Measurements from ENCODE around the gene MAP3K20.

MAP3K20 gene

DNA sequence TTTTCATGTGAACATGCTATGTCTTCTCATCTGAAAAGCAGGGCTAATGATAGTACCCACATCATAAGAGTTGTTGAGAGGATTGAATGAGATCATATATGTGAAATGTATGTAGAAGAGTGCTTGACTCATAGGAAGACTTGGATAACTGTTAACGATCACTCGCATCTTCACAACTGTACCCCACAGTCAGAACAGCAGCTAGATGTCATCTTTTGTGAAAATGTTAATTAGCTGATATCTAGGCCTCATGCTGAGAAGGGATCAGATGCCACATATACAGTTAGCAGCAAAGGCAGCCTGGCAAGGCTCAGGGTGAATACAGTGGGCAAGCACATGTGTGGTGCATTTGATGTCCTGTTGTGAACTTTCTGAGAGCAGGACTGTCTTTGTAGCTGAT lies 24.2 kb downstream of the MAP3K20 start:
- no peak for DNase-seq
- H3K4me1 ChIP-seq (ENCODE audit: control insufficient read depth, insufficient read depth, low read length, poor library complexity, severe bottlenecking), result peaks cover 6% of the 10 kb centered on the region
- no peak overlapping the region for H3K4me3 ChIP-seq (ENCODE audit: insufficient read depth, low read depth, low read length, poor library complexity, severe bottlenecking)
- no peaks in the 10 kb centered on the region for H3K27me3 ChIP-seq (replicated peaks; ENCODE audit: control insufficient read depth, insufficient read depth, low read length, poor library complexity, severe bottlenecking)
- H3K36me3 ChIP-seq (ENCODE audit: control insufficient read depth, insufficient read depth, low read length), result no peaks in the 10 kb centered on the region
- no peak overlapping the region for H3K27ac ChIP-seq (ENCODE audit: insufficient read depth, low read length, poor library complexity, severe bottlenecking)
- no peaks in the 10 kb centered on the region for H3K9me3 ChIP-seq (ENCODE audit: control insufficient read depth, low read length)

DNA sequence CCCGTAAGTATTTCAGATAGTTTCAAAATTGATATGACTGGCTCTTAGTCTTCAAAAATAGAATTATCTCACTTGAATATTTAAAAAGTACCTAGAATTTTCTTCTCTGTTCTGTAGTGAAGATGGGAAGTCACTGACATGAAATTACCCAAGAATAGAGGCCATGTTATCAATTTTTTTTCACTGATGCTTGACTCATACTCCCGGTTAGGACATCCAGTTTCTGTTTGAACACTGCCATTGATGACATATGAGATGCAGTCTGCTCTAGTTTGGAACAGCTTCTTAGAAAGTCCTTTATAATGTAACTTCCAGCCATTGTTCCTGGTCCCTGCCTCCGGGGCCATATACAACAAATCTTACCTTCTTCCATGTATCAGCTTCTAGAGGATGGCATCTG lies 26.0 kb downstream of the MAP3K20 start:
- Histone ChIP-seq H3K4me3 (ENCODE audit: insufficient read depth, low read depth, low read length, poor library complexity, severe bottlenecking) (no peak overlapping the region), H3K27ac (ENCODE audit: insufficient read depth, low read length, poor library complexity, severe bottlenecking) (no peak overlapping the region), H3K27me3 (replicated peaks; ENCODE audit: control insufficient read depth, insufficient read depth, low read length, poor library complexity, severe bottlenecking) (no peaks in the 10 kb centered on the region), H3K4me1 (ENCODE audit: control insufficient read depth, insufficient read depth, low read length, poor library complexity, severe bottlenecking) (peaks cover 6% of the 10 kb centered on the region), H3K9me3 (ENCODE audit: control insufficient read depth, low read length) (no peaks in the 10 kb centered on the region), H3K36me3 (ENCODE audit: control insufficient read depth, insufficient read depth, low read length) (no peaks in the 10 kb centered on the region)
- DNase-seq, result no peak

DNA sequence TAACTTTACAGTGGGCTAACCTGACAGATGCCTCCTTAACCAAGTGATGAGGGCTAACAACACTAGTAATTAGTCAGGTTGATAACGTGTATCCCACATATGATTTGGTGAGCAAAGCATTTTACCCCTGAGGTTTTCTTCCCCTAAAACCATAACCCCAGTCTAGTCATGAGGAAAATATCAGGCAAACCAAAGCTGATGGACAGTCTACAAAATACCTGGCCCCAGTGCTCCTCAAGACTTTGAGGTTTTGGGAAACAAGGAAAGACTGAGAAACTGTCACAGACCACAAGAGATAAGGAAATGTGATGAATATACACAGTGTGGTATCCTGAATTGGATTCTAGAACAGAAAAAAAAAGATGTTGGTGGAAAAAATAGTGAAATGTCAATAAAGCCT lies 28.5 kb downstream of the MAP3K20 start:
- Histone ChIP-seq H3K4me3 (ENCODE audit: insufficient read depth, low read depth, low read length, poor library complexity, severe bottlenecking) (no peak overlapping the region), H3K4me1 (ENCODE audit: control insufficient read depth, insufficient read depth, low read length, poor library complexity, severe bottlenecking) (peaks cover 6% of the 10 kb centered on the region), H3K36me3 (ENCODE audit: control insufficient read depth, insufficient read depth, low read length) (no peaks in the 10 kb centered on the region), H3K27ac (ENCODE audit: insufficient read depth, low read length, poor library complexity, severe bottlenecking) (no peak overlapping the region), H3K9me3 (ENCODE audit: control insufficient read depth, low read length) (no peaks in the 10 kb centered on the region), H3K27me3 (replicated peaks; ENCODE audit: control insufficient read depth, insufficient read depth, low read length, poor library complexity, severe bottlenecking) (no peaks in the 10 kb centered on the region)
- no peak for DNase-seq

DNA sequence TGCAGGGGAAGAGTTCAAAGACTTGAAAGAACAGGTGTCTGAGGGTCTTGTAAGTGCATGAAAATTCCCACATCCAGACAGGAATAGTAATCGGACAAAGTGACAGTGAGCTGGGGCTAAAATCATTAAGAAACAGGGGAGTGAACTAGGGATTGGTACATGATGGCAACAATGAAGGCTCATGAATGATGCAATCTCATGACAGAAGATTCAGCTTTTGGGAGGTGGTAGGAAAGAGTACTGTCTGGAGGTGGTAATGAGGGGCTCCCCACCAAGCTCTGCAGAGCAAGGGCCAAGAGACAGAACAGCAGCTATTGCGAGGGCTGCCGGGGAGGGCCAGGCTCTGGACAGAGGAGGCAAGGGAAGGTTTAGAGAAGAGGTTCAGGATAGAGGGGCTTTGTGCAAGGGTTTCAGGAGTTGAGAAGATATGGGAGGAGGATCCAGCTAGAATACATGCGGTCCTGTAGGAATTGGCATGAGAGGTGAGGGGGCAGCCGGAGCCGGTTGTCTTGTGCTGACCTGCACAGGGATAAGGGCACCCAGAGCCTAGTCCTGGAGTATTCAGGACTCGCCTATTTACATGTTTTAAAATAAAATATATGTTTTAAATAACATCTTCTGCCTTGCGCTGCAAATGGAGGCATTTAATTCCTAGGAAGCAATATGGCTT lies 31.4 kb downstream of the MAP3K20 start:
- Histone ChIP-seq H3K27me3 (replicated peaks; ENCODE audit: control insufficient read depth, insufficient read depth, low read length, poor library complexity, severe bottlenecking) (no peaks in the 10 kb centered on the region), H3K4me3 (ENCODE audit: insufficient read depth, low read depth, low read length, poor library complexity, severe bottlenecking) (no peak overlapping the region), H3K4me1 (ENCODE audit: control insufficient read depth, insufficient read depth, low read length, poor library complexity, severe bottlenecking) (peaks cover 6% of the 10 kb centered on the region), H3K27ac (ENCODE audit: insufficient read depth, low read length, poor library complexity, severe bottlenecking) (no peak overlapping the region), H3K9me3 (ENCODE audit: control insufficient read depth, low read length) (no peaks in the 10 kb centered on the region), H3K36me3 (ENCODE audit: control insufficient read depth, insufficient read depth, low read length) (no peaks in the 10 kb centered on the region)
- DNase-seq, result no peak

DNA sequence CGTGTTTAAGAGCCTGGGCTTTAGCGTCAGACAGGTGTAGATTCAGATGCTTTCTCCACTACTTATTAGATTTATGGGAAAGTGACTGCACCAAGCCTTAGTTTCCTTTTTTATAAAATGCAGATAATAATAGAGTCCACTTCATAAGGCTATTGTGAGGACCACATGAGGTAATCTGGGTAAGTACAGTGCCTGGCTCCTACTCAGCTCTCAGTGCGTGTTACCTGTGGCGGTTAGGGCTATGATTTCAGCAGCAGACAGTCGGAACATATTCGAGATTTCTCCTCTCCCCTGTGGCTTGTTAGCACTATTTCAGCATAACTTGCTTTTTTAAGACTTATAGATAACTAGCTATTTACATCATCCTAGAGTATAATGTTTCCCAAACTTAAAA lies 32.0 kb downstream of the MAP3K20 start:
- no peak for DNase-seq
- Histone ChIP-seq H3K4me1 (ENCODE audit: control insufficient read depth, insufficient read depth, low read length, poor library complexity, severe bottlenecking) (peaks cover 6% of the 10 kb centered on the region), H3K36me3 (ENCODE audit: control insufficient read depth, insufficient read depth, low read length) (no peaks in the 10 kb centered on the region), H3K4me3 (ENCODE audit: insufficient read depth, low read depth, low read length, poor library complexity, severe bottlenecking) (no peak overlapping the region), H3K27me3 (replicated peaks; ENCODE audit: control insufficient read depth, insufficient read depth, low read length, poor library complexity, severe bottlenecking) (no peaks in the 10 kb centered on the region), H3K9me3 (ENCODE audit: control insufficient read depth, low read length) (no peaks in the 10 kb centered on the region), H3K27ac (ENCODE audit: insufficient read depth, low read length, poor library complexity, severe bottlenecking) (no peak overlapping the region)

DNA sequence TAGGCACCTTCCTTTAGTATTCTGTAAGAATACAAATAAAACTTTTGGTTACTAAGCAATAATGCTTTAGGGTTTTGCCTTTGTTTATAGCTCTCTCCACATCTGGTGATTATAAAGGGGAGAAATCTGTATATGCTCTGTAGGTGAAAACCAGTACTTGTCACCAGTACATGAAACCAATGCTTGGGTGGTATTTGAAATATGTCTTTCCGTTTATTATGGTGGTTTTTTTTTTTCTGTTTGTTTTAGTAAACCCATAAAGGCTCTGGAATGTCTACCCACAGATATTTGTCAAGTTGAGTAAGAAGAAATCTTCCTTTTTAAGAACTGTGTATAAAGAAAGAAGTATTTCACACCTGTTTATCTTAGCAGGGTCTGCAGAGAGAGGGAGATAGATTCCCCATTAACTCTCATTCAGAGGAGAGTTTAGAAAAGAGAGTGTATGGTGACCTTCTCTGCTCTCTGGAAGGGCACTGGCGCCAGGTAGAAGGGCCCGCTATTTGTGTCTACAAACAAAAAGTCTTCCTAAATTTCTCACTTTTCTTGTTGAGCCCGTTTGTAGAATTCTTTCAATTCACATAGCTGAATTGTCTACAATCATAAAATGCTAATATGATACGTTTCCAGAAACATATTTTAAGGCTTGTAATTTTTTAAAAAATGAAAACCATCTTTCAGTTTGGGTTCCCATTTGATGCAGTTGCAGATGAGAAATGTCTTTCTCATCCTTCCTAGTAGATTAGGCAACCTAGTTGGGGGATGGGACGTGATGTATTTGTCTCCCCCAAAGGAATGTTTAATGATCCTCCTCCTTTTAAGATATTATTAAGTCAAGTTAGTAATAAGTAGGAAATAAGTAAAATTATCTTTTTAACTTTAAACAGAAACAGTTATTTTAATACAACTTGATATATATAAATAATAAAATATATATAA lies 33.9 kb downstream of the MAP3K20 start:
- H3K36me3 ChIP-seq (ENCODE audit: control insufficient read depth, insufficient read depth, low read length), result no peaks in the 10 kb centered on the region
- no peak overlapping the region for H3K27ac ChIP-seq (ENCODE audit: insufficient read depth, low read length, poor library complexity, severe bottlenecking)
- H3K4me3 ChIP-seq (ENCODE audit: insufficient read depth, low read depth, low read length, poor library complexity, severe bottlenecking), result no peak overlapping the region
- H3K4me1 ChIP-seq (ENCODE audit: control insufficient read depth, insufficient read depth, low read length, poor library complexity, severe bottlenecking), result no peaks in the 10 kb centered on the region
- H3K27me3 ChIP-seq (replicated peaks; ENCODE audit: control insufficient read depth, insufficient read depth, low read length, poor library complexity, severe bottlenecking), result no peaks in the 10 kb centered on the region
- DNase-seq, result no peak
- no peaks in the 10 kb centered on the region for H3K9me3 ChIP-seq (ENCODE audit: control insufficient read depth, low read length)

DNA sequence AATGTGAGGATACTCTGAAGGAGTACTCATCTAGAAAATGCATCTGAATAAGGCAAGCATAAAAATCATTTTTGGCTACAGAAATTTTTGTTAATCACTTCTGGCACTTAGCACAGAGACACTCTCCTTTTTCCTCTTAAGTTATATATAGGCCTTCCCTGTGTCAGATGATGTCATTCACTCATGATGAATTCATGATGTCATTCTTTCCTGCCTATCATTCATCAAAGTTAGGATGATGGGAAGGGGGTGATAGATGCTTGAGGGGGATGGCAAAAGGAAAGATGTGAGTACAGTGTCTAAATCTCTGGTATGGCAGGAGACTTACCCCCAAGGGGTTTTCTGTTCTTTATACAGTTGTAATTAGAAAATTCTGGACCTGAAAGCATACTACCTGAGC lies 42.0 kb downstream of the MAP3K20 start:
- Histone ChIP-seq H3K4me1 (ENCODE audit: control insufficient read depth, insufficient read depth, low read length, poor library complexity, severe bottlenecking) (no peaks in the 10 kb centered on the region), H3K4me3 (ENCODE audit: insufficient read depth, low read depth, low read length, poor library complexity, severe bottlenecking) (no peak overlapping the region), H3K9me3 (ENCODE audit: control insufficient read depth, low read length) (no peaks in the 10 kb centered on the region), H3K27me3 (replicated peaks; ENCODE audit: control insufficient read depth, insufficient read depth, low read length, poor library complexity, severe bottlenecking) (no peaks in the 10 kb centered on the region), H3K36me3 (ENCODE audit: control insufficient read depth, insufficient read depth, low read length) (no peaks in the 10 kb centered on the region), H3K27ac (ENCODE audit: insufficient read depth, low read length, poor library complexity, severe bottlenecking) (no peak overlapping the region)
- DNase-seq, result no peak

DNA sequence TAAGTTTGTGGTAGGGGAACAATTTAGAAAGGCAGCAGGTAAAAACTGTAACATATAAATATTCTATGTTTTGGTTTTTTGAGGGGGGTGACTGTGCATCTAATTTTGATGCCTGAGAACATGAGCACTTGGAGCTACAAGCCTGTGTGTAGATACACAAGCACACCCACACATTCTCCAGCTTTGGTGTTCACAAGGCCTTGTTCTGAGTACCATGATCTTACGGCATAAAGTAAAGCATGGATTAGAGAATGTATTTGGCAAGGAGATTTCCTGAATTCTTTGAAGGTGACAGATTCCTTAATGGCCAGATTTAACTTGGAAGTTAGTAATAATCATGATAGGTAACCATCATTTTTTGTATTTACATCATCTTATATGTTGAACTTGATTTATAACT lies 42.7 kb downstream of the MAP3K20 start:
- H3K27me3 ChIP-seq (replicated peaks; ENCODE audit: control insufficient read depth, insufficient read depth, low read length, poor library complexity, severe bottlenecking), result no peaks in the 10 kb centered on the region
- H3K27ac ChIP-seq (ENCODE audit: insufficient read depth, low read length, poor library complexity, severe bottlenecking), result no peak overlapping the region
- H3K4me1 ChIP-seq (ENCODE audit: control insufficient read depth, insufficient read depth, low read length, poor library complexity, severe bottlenecking), result no peaks in the 10 kb centered on the region
- no peaks in the 10 kb centered on the region for H3K36me3 ChIP-seq (ENCODE audit: control insufficient read depth, insufficient read depth, low read length)
- DNase-seq, result no peak
- no peak overlapping the region for H3K4me3 ChIP-seq (ENCODE audit: insufficient read depth, low read depth, low read length, poor library complexity, severe bottlenecking)
- H3K9me3 ChIP-seq (ENCODE audit: control insufficient read depth, low read length), result no peaks in the 10 kb centered on the region

DNA sequence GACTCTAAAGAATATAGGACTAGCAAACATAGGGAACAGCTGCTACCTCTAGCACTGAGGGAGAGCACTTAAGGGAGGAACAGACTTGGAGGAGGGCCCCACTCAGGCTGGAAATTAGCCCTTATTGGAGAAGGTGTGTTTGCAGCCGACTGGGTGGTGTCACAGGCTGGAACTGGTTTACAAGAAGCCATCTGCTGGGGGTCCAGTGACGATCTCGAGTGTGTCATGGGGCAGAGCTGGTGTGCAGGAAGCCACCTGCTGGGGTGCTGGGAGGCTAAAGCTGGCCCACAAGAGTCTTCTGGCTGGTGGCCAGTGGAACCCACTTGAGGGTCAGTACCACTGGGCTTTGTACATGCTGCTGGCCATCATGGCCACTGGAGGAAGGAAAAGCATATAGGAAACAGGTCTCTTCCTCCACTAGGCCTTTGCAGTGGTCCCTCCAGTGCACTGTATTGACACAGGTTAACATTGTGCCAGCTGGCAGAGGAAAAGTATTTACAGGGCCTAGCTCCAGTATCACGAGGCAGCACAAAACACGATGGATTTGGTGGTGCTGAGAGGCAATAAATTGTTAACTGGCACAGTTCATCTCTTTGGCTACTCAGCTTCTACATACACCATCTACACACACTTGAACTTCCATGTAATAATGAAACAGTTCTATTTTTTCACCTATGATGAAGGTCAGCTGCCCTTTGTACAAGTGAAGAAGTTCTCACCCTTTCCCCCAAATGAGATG lies 43.6 kb downstream of the MAP3K20 start:
- H3K4me3 ChIP-seq (ENCODE audit: insufficient read depth, low read depth, low read length, poor library complexity, severe bottlenecking), result no peak overlapping the region
- H3K36me3 ChIP-seq (ENCODE audit: control insufficient read depth, insufficient read depth, low read length), result no peaks in the 10 kb centered on the region
- no peaks in the 10 kb centered on the region for H3K9me3 ChIP-seq (ENCODE audit: control insufficient read depth, low read length)
- no peaks in the 10 kb centered on the region for H3K4me1 ChIP-seq (ENCODE audit: control insufficient read depth, insufficient read depth, low read length, poor library complexity, severe bottlenecking)
- DNase-seq, result no peak
- no peak overlapping the region for H3K27ac ChIP-seq (ENCODE audit: insufficient read depth, low read length, poor library complexity, severe bottlenecking)
- H3K27me3 ChIP-seq (replicated peaks; ENCODE audit: control insufficient read depth, insufficient read depth, low read length, poor library complexity, severe bottlenecking), result no peaks in the 10 kb centered on the region

DNA sequence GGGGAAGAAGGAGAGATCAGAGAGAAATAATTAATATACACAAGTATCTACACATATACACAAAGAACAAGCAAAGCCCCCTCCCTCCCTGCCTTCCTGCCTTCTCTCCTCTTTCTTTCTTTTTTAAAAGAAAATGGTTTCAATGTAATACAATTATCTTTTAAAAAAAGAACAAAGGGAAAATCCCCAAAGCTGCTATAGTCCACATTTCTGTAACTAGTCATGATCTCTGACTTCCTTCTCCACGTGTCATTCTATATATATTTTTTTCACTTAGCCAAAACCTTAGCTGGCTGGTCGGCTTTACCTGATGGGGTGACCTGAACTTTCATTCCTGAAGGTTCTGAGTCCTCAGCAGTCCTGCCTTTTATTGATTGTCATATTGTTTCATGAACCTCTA lies 44.3 kb downstream of the MAP3K20 start:
- H3K27me3 ChIP-seq (replicated peaks; ENCODE audit: control insufficient read depth, insufficient read depth, low read length, poor library complexity, severe bottlenecking), result no peaks in the 10 kb centered on the region

More for the DNA sequence above, 44.3 kb downstream of the MAP3K20 start:
- Histone ChIP-seq H3K4me3 (ENCODE audit: insufficient read depth, low read depth, low read length, poor library complexity, severe bottlenecking) (no peak overlapping the region), H3K9me3 (ENCODE audit: control insufficient read depth, low read length) (no peaks in the 10 kb centered on the region), H3K36me3 (ENCODE audit: control insufficient read depth, insufficient read depth, low read length) (no peaks in the 10 kb centered on the region), H3K27ac (ENCODE audit: insufficient read depth, low read length, poor library complexity, severe bottlenecking) (no peak overlapping the region), H3K4me1 (ENCODE audit: control insufficient read depth, insufficient read depth, low read length, poor library complexity, severe bottlenecking) (no peaks in the 10 kb centered on the region)
- no peak for DNase-seq

Data from effector memory CD4-positive, alpha-beta T cell (primary cell).